GM19438 (cell line): ENCODE results near the gene SPACDR.
"Not testable (repeated sequence)": the region's sequence is repeated elsewhere in the genome, so short reads cannot be mapped to it uniquely, and the experiment has no call there.

Experiments used
- ATAC-seq: cut with Tn5 transposase; IDR thresholded peaks from one replicate; pipeline ENCODE4 v1.9.1; 2021; ENCODE audit warnings: low read depth; ENCODE audit not compliant: unreplicated experiment

The SPACDR gene

GRCh38 chr7:100467638-100468373 is 3.7 kb upstream of the SPACDR start:
- no peak for ATAC-seq

- no peak for ATAC-seq
These were observed 2.9 kb upstream of the SPACDR start for GRCh38 chr7:100466653-100467605.

GRCh38 chr7:100465702-100466311 is 1.7 kb upstream of the SPACDR start:
- no peak for ATAC-seq

- no peak for ATAC-seq
These were observed 1.2 kb upstream of the SPACDR start for GRCh38 chr7:100465299-100465698.

GRCh38 chr7:100464791-100465190 is 731 bp upstream of the SPACDR start:
- ATAC-seq, result no peak

GRCh38 chr7:100457033-100457432 is 7.0 kb downstream of the SPACDR start:
- no peak for ATAC-seq

GRCh38 chr7:100456562-100456961 is 7.5 kb downstream of the SPACDR start:
- no peak for ATAC-seq

- ATAC-seq, result no peak
These were observed 8.9 kb downstream of the SPACDR start for GRCh38 chr7:100455206-100455605.

GRCh38 chr7:100453854-100454253 is 10.2 kb downstream of the SPACDR start:
- not testable (repeated sequence) for ATAC-seq

- no peak for ATAC-seq
These were observed 11.5 kb downstream of the SPACDR start for GRCh38 chr7:100452513-100452912.

GRCh38 chr7:100449190-100449795 is 14.8 kb downstream of the SPACDR start:
- ATAC-seq, result no peak

GRCh38 chr7:100447363-100447762 is 16.7 kb downstream of the SPACDR start:
- ATAC-seq, result not testable (repeated sequence)

GRCh38 chr7:100446040-100446439 is 18.0 kb downstream of the SPACDR start:
- no peak for ATAC-seq

- no peak for ATAC-seq
These were observed 19.5 kb downstream of the SPACDR start for GRCh38 chr7:100444311-100445278.

- no peak for ATAC-seq
These were observed 20.8 kb downstream of the SPACDR start for GRCh38 chr7:100443096-100443840.

- no peak for ATAC-seq
These were observed 22.2 kb downstream of the SPACDR start for GRCh38 chr7:100441641-100442535.

- not testable (repeated sequence) for ATAC-seq
These were observed 24.8 kb downstream of the SPACDR start for GRCh38 chr7:100439244-100439643.

GRCh38 chr7:100438731-100439130 is 25.3 kb downstream of the SPACDR start:
- not testable (repeated sequence) for ATAC-seq
